ENCODE measurements around the gene SHLD1. TPM values are rescaled to one million over a fixed set of nuclear protein-coding genes. Genes with fewer than 3 reads are reported as not detected.

Gene SHLD1
- total RNA-seq, 1 donor from 2014 or later: 10.0 TPM

DNA sequence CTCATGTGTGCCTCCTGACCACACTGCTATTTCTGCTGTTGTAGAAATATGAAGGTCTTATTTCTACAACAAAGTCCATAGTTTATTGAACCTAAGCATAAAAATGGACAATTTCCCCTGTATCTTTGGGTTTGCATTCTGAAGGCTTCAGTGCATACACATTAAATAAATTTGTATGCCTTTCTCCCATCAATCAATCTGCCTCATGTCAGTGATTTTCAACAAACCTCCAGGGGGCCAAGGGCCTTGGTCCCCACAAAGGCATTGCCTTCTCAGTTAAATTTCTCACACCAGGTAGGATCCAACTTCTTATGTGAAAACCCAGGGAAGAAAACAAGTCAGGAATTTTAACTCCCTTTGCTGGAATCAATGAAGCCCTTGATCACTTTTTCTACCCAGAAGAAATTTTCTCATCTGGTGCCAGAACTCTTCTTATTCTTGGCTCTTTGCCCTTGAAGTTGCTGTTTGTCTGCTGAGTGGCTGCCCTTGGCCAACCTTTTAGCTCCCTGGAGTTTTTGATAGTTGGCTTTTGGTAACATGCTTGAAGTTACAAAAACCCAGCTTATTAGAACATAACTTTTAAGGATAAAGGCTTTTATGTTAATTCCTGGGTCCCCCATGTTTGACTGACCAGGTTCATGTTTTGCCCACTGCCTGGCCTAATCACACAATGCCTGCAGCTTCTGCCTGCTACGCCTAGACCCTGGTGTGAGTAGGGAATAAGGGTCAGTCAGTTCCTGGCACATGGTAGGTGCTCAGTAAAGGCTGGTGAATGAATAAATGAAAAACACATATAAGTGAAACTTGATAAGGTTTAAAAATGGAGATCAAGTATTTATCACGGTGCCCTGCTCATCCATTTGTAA is 37.0 kb downstream of the SHLD1 start:
- Mint-ChIP-seq H3K27me3 (ENCODE audit: low read depth) (no peaks in the 10 kb centered on the region), H3K4me3 (no peak overlapping the region), H3K4me1 (peaks cover 42% of the 10 kb centered on the region), H3K27ac (peak overlapping the region; percentile 97), H3K9me3 (no peaks in the 10 kb centered on the region), H3K36me3 (peaks cover 18% of the 10 kb centered on the region)
- TF ChIP-seq, protein P1, sequence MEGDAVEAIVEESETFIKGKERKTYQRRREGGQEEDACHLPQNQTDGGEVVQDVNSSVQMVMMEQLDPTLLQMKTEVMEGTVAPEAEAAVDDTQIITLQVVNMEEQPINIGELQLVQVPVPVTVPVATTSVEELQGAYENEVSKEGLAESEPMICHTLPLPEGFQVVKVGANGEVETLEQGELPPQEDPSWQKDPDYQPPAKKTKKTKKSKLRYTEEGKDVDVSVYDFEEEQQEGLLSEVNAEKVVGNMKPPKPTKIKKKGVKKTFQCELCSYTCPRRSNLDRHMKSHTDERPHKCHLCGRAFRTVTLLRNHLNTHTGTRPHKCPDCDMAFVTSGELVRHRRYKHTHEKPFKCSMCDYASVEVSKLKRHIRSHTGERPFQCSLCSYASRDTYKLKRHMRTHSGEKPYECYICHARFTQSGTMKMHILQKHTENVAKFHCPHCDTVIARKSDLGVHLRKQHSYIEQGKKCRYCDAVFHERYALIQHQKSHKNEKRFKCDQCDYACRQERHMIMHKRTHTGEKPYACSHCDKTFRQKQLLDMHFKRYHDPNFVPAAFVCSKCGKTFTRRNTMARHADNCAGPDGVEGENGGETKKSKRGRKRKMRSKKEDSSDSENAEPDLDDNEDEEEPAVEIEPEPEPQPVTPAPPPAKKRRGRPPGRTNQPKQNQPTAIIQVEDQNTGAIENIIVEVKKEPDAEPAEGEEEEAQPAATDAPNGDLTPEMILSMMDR (IDR thresholded peaks at IDR 0.05; ENCODE audit: unreplicated experiment): no peak
- no peak for DNase-seq (ENCODE audit: low spot score in 2 of 2, unreplicated experiment in 2 of 2)

GRCh38 chr20:5787796-5788165 is 37.6 kb downstream of the SHLD1 start:
- Mint-ChIP-seq H3K9me3 (no peaks in the 10 kb centered on the region), H3K27me3 (ENCODE audit: low read depth) (no peaks in the 10 kb centered on the region), H3K36me3 (peaks cover 18% of the 10 kb centered on the region), H3K4me3 (no peak overlapping the region), H3K4me1 (peaks cover 39% of the 10 kb centered on the region), H3K27ac (peak overlapping the region; percentile 97)
- DNase-seq (ENCODE audit: low spot score in 2 of 2, unreplicated experiment in 2 of 2): no peak
- TF ChIP-seq, protein P1 (IDR thresholded peaks at IDR 0.05; ENCODE audit: unreplicated experiment): no peak

GRCh38 chr20:5788385-5788895 is 38.2 kb downstream of the SHLD1 start:
- peak; percentile 45 to 62 for DNase-seq (ENCODE audit: low spot score in 2 of 2, unreplicated experiment in 2 of 2)
- Mint-ChIP-seq H3K4me3 (no peak overlapping the region), H3K9me3 (no peaks in the 10 kb centered on the region), H3K27ac (peak overlapping the region; percentile 48), H3K4me1 (peaks cover 35% of the 10 kb centered on the region), H3K27me3 (ENCODE audit: low read depth) (no peaks in the 10 kb centered on the region), H3K36me3 (peaks cover 16% of the 10 kb centered on the region)
- TF ChIP-seq, protein P1 (IDR thresholded peaks at IDR 0.05; ENCODE audit: unreplicated experiment): peak; percentile 91

- Mint-ChIP-seq H3K27ac (no peak overlapping the region), H3K4me3 (no peak overlapping the region)
Observed at GRCh38 chr20:5789827-5790226, 39.6 kb downstream of the SHLD1 start.

DNA sequence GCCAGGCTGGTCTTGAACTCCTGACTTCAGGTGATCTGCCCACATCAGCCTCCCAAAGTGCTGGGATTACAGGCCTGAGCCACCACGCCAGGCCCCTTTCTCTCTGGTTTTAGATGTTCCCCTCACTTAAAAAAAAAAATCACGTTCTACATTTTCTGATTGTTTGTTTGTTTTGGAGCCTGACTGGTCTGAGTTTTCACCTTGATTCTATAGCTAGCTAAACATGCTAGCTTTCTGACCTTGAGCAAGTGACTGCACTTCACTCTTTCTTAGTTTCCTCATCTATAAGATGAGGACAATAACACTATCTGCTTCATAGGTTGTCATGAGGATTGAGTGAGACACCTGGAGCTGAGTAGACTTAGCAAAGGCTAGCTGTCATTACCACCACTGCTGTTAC is 43.7 kb downstream of the SHLD1 start:
- TF ChIP-seq, protein P1 (IDR thresholded peaks at IDR 0.05; ENCODE audit: unreplicated experiment): no peak
- no peaks in the 10 kb centered on the region for H3K27me3 Mint-ChIP-seq (ENCODE audit: low read depth)
- H3K36me3 Mint-ChIP-seq: peaks cover 8% of the 10 kb centered on the region

More at GRCh38 chr20:5789827-5790226, 39.6 kb downstream of the SHLD1 start:
- TF ChIP-seq, protein P1 (IDR thresholded peaks at IDR 0.05; ENCODE audit: unreplicated experiment): no peak
- Mint-ChIP-seq H3K9me3 (no peaks in the 10 kb centered on the region), H3K36me3 (peaks cover 16% of the 10 kb centered on the region), H3K4me1 (peaks cover 31% of the 10 kb centered on the region), H3K27me3 (ENCODE audit: low read depth) (no peaks in the 10 kb centered on the region)
- no peak for DNase-seq (ENCODE audit: low spot score in 2 of 2, unreplicated experiment in 2 of 2)

More for the DNA sequence above, 43.7 kb downstream of the SHLD1 start:
- no peak for DNase-seq (ENCODE audit: low spot score in 2 of 2, unreplicated experiment in 2 of 2)
- Mint-ChIP-seq H3K27ac (no peak overlapping the region), H3K4me3 (no peak overlapping the region), H3K9me3 (no peaks in the 10 kb centered on the region), H3K4me1 (peaks cover 2% of the 10 kb centered on the region)

Measured in mesothelial cell of epicardium (in vitro differentiated cells).